Skeletal muscle cell (primary cell): Measurements from ENCODE around the gene FEN1.

Experiments
- DNase-seq: peaks from one replicate; pipeline ENCODE4 v3.0.0-alpha.2; 2010; ENCODE audit warnings: low read depth
- H3K4me3 ChIP-seq: 2 replicates; pipeline ENCODE4 v1.5.1; 2011; ENCODE audit warnings: low read depth, mild to moderate bottlenecking, control low read depth, low read length, moderate library complexity

Gene FEN1

GRCh38 chr11:61773809-61774208 lies 18.9 kb upstream of the FEN1 start:
- H3K4me3 ChIP-seq, result no peak overlapping the region
- DNase-seq, result no peak

- no peak overlapping the region for H3K4me3 ChIP-seq
- no peak for DNase-seq
Observed at GRCh38 chr11:61774411-61774810, 18.3 kb upstream of the FEN1 start.

- no peak for DNase-seq
- no peak overlapping the region for H3K4me3 ChIP-seq
Observed at GRCh38 chr11:61775106-61775505, 17.6 kb upstream of the FEN1 start.

GRCh38 chr11:61775606-61776554 lies 16.8 kb upstream of the FEN1 start:
- no peak for DNase-seq
- H3K4me3 ChIP-seq, result no peak overlapping the region

- peak; percentile 19 for DNase-seq
- no peak overlapping the region for H3K4me3 ChIP-seq
Observed at GRCh38 chr11:61776561-61777075, 16.1 kb upstream of the FEN1 start.

- H3K4me3 ChIP-seq, result no peak overlapping the region
Observed at GRCh38 chr11:61777234-61778090, 15.2 kb upstream of the FEN1 start.

GRCh38 chr11:61778357-61778886 lies 14.3 kb upstream of the FEN1 start:
- no peak overlapping the region for H3K4me3 ChIP-seq
- DNase-seq, result no peak

More at GRCh38 chr11:61777234-61778090, 15.2 kb upstream of the FEN1 start:
- DNase-seq, result no peak

DNA sequence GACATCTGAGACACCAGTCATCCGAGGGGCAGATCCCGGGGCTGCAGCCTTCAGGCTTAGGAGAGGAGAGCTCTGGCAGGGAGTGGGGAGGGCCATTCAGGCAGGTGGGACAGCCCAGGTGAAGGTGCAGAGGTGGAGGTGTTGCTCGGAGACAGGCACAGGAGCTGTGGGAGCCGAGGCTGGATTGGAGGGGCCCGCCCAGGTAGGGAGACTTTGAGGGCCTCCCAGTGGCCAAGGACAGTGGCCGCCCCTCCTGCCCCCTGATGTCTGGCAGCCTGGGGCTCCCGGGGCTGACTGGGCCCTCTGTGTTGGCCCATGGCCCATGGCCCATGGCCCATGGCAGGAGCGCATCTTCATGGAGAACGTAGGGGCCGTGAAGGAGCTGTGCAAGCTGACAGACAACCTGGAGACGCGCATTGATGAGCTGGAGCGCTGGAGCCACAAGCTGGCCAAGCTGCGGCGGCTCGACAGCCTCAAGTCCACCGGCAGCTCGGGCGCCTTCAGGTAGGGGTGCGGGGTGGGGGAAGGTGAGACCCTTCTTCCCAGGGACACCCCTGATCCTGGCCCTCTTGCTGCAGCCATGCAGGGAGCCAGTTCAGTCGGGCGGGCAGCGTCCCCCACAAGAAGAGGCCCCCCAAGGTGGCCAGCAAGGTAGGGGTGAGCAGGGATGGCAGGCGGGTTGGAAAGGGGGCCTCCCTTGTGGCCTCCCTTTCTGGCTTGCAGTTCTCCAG lies 13.6 kb upstream of the FEN1 start:
- no peak overlapping the region for H3K4me3 ChIP-seq
- DNase-seq, result no peak

- no peak overlapping the region for H3K4me3 ChIP-seq
- DNase-seq, result no peak
Observed at GRCh38 chr11:61779666-61780525, 12.8 kb upstream of the FEN1 start.

DNA sequence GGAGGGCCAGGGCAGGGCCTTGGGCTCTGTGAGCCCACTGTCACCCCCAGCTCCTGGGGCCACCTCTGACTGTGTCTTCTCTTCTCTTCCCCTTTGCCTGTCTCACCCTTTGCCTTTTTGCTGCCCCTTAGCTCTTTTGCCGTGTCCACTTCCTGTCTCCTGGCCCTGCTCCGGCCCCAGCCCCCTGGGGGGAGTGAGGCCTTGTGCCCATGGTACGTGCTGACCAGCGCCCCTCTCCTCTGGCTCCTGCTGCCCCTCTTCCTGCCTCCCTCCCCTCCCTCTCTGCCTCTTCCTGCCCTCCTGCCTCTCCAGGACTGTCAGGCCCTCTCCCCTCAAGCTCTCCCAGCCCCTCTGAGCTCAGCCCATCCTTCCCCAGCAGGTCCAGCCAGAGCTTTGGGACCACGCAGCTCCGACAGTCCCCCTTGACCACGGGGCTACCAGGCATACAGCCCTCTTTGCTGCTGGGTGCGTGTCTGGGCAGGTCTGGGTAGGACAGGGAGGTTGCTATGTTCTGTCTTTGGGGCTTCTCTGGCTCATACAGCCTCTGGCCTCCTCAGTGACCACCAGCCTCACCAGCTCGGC lies 12.0 kb upstream of the FEN1 start:
- DNase-seq, result no peak
- no peak overlapping the region for H3K4me3 ChIP-seq

DNA sequence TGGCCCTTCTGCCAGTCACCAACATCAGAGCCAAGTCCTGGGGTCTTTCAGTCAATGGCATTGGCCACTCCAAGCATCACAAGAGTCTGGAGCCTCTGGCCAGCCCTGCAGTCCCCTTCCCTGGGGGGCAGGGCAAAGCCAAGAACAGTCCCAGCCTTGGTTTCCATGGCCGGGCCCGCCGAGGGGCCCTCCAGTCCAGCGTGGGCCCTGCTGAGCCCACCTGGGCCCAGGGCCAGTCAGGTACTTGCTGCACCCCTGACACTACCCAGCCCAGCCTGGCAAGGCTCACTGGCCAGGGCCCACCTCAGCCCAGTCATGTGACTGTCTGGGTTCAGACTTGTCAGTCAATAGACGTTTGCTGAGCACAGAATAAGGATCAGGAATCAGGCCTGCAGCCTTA lies 11.1 kb upstream of the FEN1 start:
- H3K4me3 ChIP-seq, result no peak overlapping the region
- no peak for DNase-seq

DNA sequence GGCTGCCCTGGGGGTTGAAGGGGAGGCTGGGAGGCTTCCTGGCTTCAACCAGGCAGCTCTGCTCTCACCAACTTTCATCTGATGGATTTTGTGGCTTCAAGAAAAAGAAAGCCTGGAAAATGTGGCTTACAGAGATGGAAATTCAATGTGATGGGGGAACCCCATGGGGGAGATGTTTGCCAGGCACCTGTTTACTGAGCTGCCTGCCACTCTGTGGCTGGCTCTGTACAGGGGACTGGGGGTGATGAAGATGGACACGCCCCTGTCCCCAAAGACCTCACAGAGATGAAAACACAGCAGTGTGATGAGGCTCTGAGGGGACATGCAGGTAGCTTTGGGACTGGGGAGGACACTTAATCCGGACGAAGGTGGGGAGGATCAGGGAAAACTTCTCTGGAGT lies 10.4 kb upstream of the FEN1 start:
- no peak for DNase-seq
- no peak overlapping the region for H3K4me3 ChIP-seq

GRCh38 chr11:61782841-61783240 lies 9.9 kb upstream of the FEN1 start:
- H3K4me3 ChIP-seq, result no peak overlapping the region
- no peak for DNase-seq

DNA sequence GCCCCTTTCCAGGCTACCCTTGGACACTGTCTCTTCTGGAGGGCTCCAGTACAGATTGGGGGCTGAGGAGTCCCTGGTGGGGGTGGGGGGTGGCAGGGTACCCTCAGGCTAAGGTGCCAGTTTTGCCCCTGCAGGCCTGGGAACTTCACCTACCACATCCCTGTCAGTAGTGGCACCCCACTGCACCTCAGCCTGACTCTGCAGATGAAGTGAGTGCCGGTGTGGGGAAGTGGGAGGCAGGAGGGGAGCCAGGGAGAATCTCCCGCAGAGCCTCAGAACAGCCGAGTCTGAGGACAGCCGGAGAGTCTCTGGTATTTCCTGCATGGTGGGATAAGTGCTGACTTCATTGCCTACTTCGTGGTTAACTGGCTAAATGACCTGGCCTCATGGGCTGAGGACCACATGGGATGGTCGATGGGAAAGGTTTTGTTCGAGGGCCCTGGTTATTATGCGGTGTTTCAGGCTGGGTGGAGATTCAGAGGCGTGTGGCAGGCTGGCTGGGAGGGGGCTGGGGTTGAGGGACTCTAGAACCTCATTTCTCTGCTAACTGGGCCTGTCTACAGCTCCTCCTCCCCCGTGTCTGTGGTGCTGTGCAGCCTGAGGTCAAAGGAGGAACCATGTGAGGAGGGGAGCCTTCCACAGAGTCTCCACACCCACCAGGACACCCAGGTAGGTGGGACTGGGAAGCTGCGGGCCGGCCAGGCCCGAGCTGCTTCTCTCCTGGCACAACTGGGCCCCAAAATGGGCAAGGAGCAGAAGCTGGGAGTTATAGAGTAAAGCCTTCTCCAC lies 8.8 kb upstream of the FEN1 start:
- peak; percentile 25 for DNase-seq
- no peak overlapping the region for H3K4me3 ChIP-seq

DNA sequence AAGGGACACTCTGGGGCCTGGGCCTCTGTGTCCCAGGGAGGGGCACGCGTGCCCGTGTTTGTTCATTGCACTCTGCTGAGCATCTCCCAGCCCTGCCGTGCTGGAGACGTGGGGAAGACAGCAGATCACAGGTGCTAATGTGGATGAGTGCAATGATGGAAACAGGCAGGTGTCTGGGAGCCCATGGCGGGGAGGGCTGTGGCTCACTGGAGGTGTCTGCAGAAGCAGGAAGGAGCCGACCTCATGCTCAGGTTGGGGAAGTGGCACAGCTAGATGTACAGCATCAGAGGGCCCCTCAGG lies 8.3 kb upstream of the FEN1 start:
- no peak for DNase-seq
- H3K4me3 ChIP-seq, result no peak overlapping the region

- DNase-seq, result no peak
- no peak overlapping the region for H3K4me3 ChIP-seq
Observed at GRCh38 chr11:61785837-61786402, 6.8 kb upstream of the FEN1 start.

DNA sequence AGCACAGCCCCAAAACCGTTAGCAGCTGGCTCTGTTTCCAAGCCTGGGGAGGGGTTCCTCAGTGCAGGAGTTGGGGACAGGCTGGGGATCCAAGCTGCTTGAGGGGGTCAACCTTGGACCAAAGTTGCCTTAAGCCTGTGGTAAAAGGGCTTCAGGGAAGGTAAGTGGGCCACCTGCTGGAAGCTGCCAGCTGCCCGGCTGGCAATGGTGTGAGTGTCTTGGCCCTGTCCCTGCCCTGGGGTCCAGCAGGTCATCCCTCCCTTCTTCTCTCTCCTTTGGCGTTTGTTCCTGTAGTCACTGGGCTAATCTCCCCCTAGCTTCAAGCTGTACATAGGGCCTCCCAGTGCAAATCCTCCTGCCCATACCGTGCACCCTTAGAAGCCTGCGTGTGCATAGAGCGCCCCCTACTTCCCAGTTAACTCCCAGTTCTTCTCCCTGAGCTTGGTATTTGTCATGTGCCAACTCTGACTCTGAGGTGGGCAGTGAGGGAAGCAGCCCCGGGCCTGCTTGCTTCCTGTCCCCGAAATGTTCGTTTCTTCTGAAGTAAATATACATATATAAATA lies 4.7 kb upstream of the FEN1 start:
- H3K4me3 ChIP-seq, result no peak overlapping the region
- peak; percentile 19 for DNase-seq
